KMS-11 (cell line): ENCODE data around the gene AP2B1.

Source experiments
- H2AFZ ChIP-seq: fragments of 200-600 bp; sonication (generic); 2 replicates; pipeline ENCODE4 v1.6.1; 2016; ENCODE audit warnings: antibody characterized with exemption, mixed run types, low read depth
- H3K27ac ChIP-seq: fragments of 200-600 bp; sonication (generic); 2 replicates; pipeline ENCODE4 v1.6.1; 2016; ENCODE audit warnings: mild to moderate bottlenecking, mixed run types
- H3K27me3 ChIP-seq: fragments of 200-600 bp; sonication (generic); 2 replicates; pipeline ENCODE4 v1.6.1; 2017; ENCODE audit warnings: mild to moderate bottlenecking, low read depth, mixed run types, moderate library complexity; ENCODE audit not compliant: insufficient read depth
- H3K36me3 ChIP-seq: fragments of 200-600 bp; sonication (generic); 2 replicates; pipeline ENCODE4 v1.6.1; 2017; ENCODE audit warnings: mild to moderate bottlenecking, mixed run types; ENCODE audit not compliant: insufficient read depth
- H3K4me1 ChIP-seq: fragments of 200-600 bp; sonication (generic); 2 replicates; pipeline ENCODE4 v1.6.1; 2016; ENCODE audit warnings: mild to moderate bottlenecking, low read depth, mixed run types; ENCODE audit not compliant: poor library complexity, severe bottlenecking
- H3K4me2 ChIP-seq: fragments of 200-600 bp; sonication (generic); 2 replicates; pipeline ENCODE4 v1.7.0; 2016; ENCODE audit warnings: mild to moderate bottlenecking, mixed run types
- H3K4me3 ChIP-seq: fragments of 200-600 bp; sonication (generic); IDR thresholded peaks from 2 replicates; pipeline ENCODE4 v1.6.1; 2017; ENCODE audit warnings: low read depth, low read length, mixed read lengths; ENCODE audit not compliant: insufficient read depth
- H3K79me2 ChIP-seq: fragments of 200-600 bp; sonication (generic); 2 replicates; pipeline ENCODE4 v1.6.1; 2016; ENCODE audit warnings: low read depth, mixed run types; ENCODE audit not compliant: insufficient read depth
- H3K9ac ChIP-seq: fragments of 200-600 bp; sonication (generic); 2 replicates; pipeline ENCODE4 v1.6.1; 2016; ENCODE audit warnings: mild to moderate bottlenecking, mixed run types
- H4K20me1 ChIP-seq: fragments of 200-600 bp; sonication (generic); 2 replicates; pipeline ENCODE4 v1.6.1; 2016; ENCODE audit warnings: mild to moderate bottlenecking, mixed run types; ENCODE audit not compliant: insufficient read depth
- CTCF ChIP-seq: fragments of 200-600 bp; sonication (generic); conservative IDR thresholded peaks from 2 replicates; pipeline ENCODE4 v1.6.1; 2017; ENCODE audit warnings: low read depth, mild to moderate bottlenecking, antibody characterized with exemption, low read length, moderate library complexity, mixed read lengths

The AP2B1 gene

GRCh38 chr17:35546487-35546886, 40.6 kb upstream of the AP2B1 start:
- Histone ChIP-seq H3K79me2 (no peaks in the 10 kb centered on the region), H2AFZ (no peak overlapping the region), H3K4me3 (no peak overlapping the region), H3K27ac (no peak overlapping the region), H4K20me1 (no peaks in the 10 kb centered on the region), H3K4me1 (peaks cover under 1% of the 10 kb centered on the region), H3K36me3 (no peaks in the 10 kb centered on the region), H3K27me3 (no peaks in the 10 kb centered on the region), H3K4me2 (no peak overlapping the region), H3K9ac (no peak overlapping the region)
- no peak for TF ChIP-seq CTCF

GRCh38 chr17:35548208-35548810, 38.8 kb upstream of the AP2B1 start:
- no peak overlapping the region for H3K4me2 ChIP-seq
- no peaks in the 10 kb centered on the region for H3K36me3 ChIP-seq
- no peaks in the 10 kb centered on the region for H4K20me1 ChIP-seq
- H3K4me3 ChIP-seq: no peak overlapping the region
- H3K27ac ChIP-seq: no peak overlapping the region
- H2AFZ ChIP-seq: no peak overlapping the region
- no peaks in the 10 kb centered on the region for H3K4me1 ChIP-seq
- H3K27me3 ChIP-seq: no peaks in the 10 kb centered on the region
- no peak for TF ChIP-seq CTCF
- no peak overlapping the region for H3K9ac ChIP-seq
- H3K79me2 ChIP-seq: no peaks in the 10 kb centered on the region

- H3K4me1 ChIP-seq: no peaks in the 10 kb centered on the region
- no peak overlapping the region for H3K27ac ChIP-seq
- H3K79me2 ChIP-seq: no peaks in the 10 kb centered on the region
- TF ChIP-seq CTCF: no peak
- H2AFZ ChIP-seq: no peak overlapping the region
- no peaks in the 10 kb centered on the region for H3K36me3 ChIP-seq
- H3K9ac ChIP-seq: no peak overlapping the region
- no peaks in the 10 kb centered on the region for H4K20me1 ChIP-seq
- H3K4me3 ChIP-seq: no peak overlapping the region
- H3K27me3 ChIP-seq: no peaks in the 10 kb centered on the region
- H3K4me2 ChIP-seq: no peak overlapping the region
Measured at GRCh38 chr17:35548978-35549377, 38.1 kb upstream of the AP2B1 start.

- H3K9ac ChIP-seq: no peak overlapping the region
- H3K27me3 ChIP-seq: no peaks in the 10 kb centered on the region
- no peaks in the 10 kb centered on the region for H3K4me1 ChIP-seq
- H3K79me2 ChIP-seq: no peaks in the 10 kb centered on the region
- no peak overlapping the region for H3K4me3 ChIP-seq
- H3K4me2 ChIP-seq: no peak overlapping the region
- no peaks in the 10 kb centered on the region for H4K20me1 ChIP-seq
- no peaks in the 10 kb centered on the region for H3K36me3 ChIP-seq
- H2AFZ ChIP-seq: no peak overlapping the region
- no peak overlapping the region for H3K27ac ChIP-seq
- TF ChIP-seq CTCF: no peak
Measured at GRCh38 chr17:35553310-35553709, 33.8 kb upstream of the AP2B1 start.
